ENCODE results near the gene HBG1.

HBG1 gene

GRCh38 chr11:5224538-5225479, 24.8 kb downstream of the HBG1 start:
- no peak for DNase-seq

GRCh38 chr11:5223686-5224085, 26.0 kb downstream of the HBG1 start:
- no peak for DNase-seq

GRCh38 chr11:5223146-5223545, 26.5 kb downstream of the HBG1 start:
- DNase-seq: no peak

- DNase-seq: no peak
These were observed 39.2 kb downstream of the HBG1 start for GRCh38 chr11:5210376-5210885.

- peak; percentile 94 for DNase-seq
These were observed 44.9 kb downstream of the HBG1 start for GRCh38 chr11:5204787-5205186.

GRCh38 chr11:5203366-5203765, 46.3 kb downstream of the HBG1 start:
- no peak for DNase-seq

GRCh38 chr11:5200582-5200981, 49.1 kb downstream of the HBG1 start, which contains the start of gene OR51V1:
Gene OR51V1, minus strand, starts transcription at chr11:5200682. Its CDS starts 0 bp downstream, at chr11:5200682.
- no peak for DNase-seq

- DNase-seq: peak; percentile 27
These were observed 51.4 kb downstream of the HBG1 start for GRCh38 chr11:5198285-5198684.
